Upper lobe of right lung (tissue), 1 donor: ENCODE measurements around the gene WDR7. TPM values are rescaled to one million over a fixed set of nuclear protein-coding genes. Genes with fewer than 3 reads are reported as not detected.

ENCODE experiments used
- ATAC-seq: fragments of 200-7000 bp; cut with Tn5 transposase; one replicate; pipeline ENCODE4 v1.9.1; 2020; ENCODE audit warnings: mild to moderate bottlenecking, moderate library complexity
- DNase-seq: peaks from one replicate; pipeline ENCODE4 v3.0.0-alpha.2; 2020
- H3K27ac ChIP-seq: fragments of 200-600 bp; one replicate; pipeline ENCODE4 v1.8.0; 2022
- H3K27me3 ChIP-seq: fragments of 200-600 bp; one replicate; pipeline ENCODE4 v1.8.0; 2022; ENCODE audit warnings: mild to moderate bottlenecking
- H3K36me3 ChIP-seq: fragments of 200-600 bp; one replicate; pipeline ENCODE4 v1.8.0; 2022
- H3K4me1 ChIP-seq: fragments of 200-600 bp; one replicate; pipeline ENCODE4 v1.8.0; 2022
- H3K4me3 ChIP-seq: fragments of 200-600 bp; one replicate; pipeline ENCODE4 v1.8.0; 2022; ENCODE audit warnings: mild to moderate bottlenecking
- H3K9me3 ChIP-seq: fragments of 200-600 bp; one replicate; pipeline ENCODE4 v1.8.0; 2022
- intact Hi-C: fragments of 100-400 bp; cut with DNase I; formaldehyde crosslinking; loops from one replicate; pipeline ENCODE4 v1.11.0; 2022
- total RNA-seq: library from RNA; stranded (reverse); fragmentation: NEBNext Ultra II Directional; extraction: Animal tissue kit (Norgen Biotek cat#: 25700); gene quantifications from one replicate; pipeline ENCODE4 v1.2.1, GENCODE V29; 2021
- TF ChIP-seq, protein P1 (sequence below): fragments of 200-600 bp; IDR thresholded peaks from one replicate; pipeline ENCODE4 v1.8.0; 2022; ENCODE audit warnings: antibody characterized with exemption
- donor health status: DM: no; HTN: yes; CAD: no; lungs with severe emphysema.

The WDR7 gene
- total RNA-seq, 1 donor from 2014 or later: 30.7 TPM

- no peak for ATAC-seq
- no peaks in the 10 kb centered on the region for H3K27me3 ChIP-seq
- no peak overlapping the region for H3K4me3 ChIP-seq
- TF ChIP-seq, protein P1, sequence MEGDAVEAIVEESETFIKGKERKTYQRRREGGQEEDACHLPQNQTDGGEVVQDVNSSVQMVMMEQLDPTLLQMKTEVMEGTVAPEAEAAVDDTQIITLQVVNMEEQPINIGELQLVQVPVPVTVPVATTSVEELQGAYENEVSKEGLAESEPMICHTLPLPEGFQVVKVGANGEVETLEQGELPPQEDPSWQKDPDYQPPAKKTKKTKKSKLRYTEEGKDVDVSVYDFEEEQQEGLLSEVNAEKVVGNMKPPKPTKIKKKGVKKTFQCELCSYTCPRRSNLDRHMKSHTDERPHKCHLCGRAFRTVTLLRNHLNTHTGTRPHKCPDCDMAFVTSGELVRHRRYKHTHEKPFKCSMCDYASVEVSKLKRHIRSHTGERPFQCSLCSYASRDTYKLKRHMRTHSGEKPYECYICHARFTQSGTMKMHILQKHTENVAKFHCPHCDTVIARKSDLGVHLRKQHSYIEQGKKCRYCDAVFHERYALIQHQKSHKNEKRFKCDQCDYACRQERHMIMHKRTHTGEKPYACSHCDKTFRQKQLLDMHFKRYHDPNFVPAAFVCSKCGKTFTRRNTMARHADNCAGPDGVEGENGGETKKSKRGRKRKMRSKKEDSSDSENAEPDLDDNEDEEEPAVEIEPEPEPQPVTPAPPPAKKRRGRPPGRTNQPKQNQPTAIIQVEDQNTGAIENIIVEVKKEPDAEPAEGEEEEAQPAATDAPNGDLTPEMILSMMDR: no peak
- H3K36me3 ChIP-seq: no peaks in the 10 kb centered on the region
- no peaks in the 10 kb centered on the region for H3K9me3 ChIP-seq
- H3K27ac ChIP-seq: no peak overlapping the region
- no peaks in the 10 kb centered on the region for H3K4me1 ChIP-seq
- DNase-seq: no peak
- intact Hi-C loops: no loop called here
Observed at GRCh38 chr18:56973487-56973886, 322.3 kb downstream of the WDR7 start.

GRCh38 chr18:56974141-56974540, 323.0 kb downstream of the WDR7 start:
- no peaks in the 10 kb centered on the region for H3K27me3 ChIP-seq
- TF ChIP-seq, protein P1: no peak
- DNase-seq (no peak), ATAC-seq (no peak)
- H3K9me3 ChIP-seq: no peaks in the 10 kb centered on the region
- intact Hi-C loops: no loop called here
- no peaks in the 10 kb centered on the region for H3K36me3 ChIP-seq
- no peak overlapping the region for H3K27ac ChIP-seq
- H3K4me1 ChIP-seq: no peaks in the 10 kb centered on the region
- no peak overlapping the region for H3K4me3 ChIP-seq

GRCh38 chr18:56975276-56975675, 324.1 kb downstream of the WDR7 start:
- Histone ChIP-seq H3K36me3 (no peaks in the 10 kb centered on the region), H3K9me3 (no peaks in the 10 kb centered on the region), H3K4me1 (no peaks in the 10 kb centered on the region), H3K27me3 (no peaks in the 10 kb centered on the region), H3K4me3 (no peak overlapping the region), H3K27ac (no peak overlapping the region)
- ATAC-seq: no peak
- TF ChIP-seq, protein P1: no peak
- DNase-seq: no peak
- intact Hi-C loops: no loop called here

- no peaks in the 10 kb centered on the region for H3K36me3 ChIP-seq
- DNase-seq (no peak), ATAC-seq (no peak)
- no peaks in the 10 kb centered on the region for H3K9me3 ChIP-seq
- no peak overlapping the region for H3K4me3 ChIP-seq
- TF ChIP-seq, protein P1: no peak
- intact Hi-C loops: no loop called here
- H3K27me3 ChIP-seq: no peaks in the 10 kb centered on the region
- H3K4me1 ChIP-seq: no peaks in the 10 kb centered on the region
- no peak overlapping the region for H3K27ac ChIP-seq
Observed at GRCh38 chr18:56977309-56977708, 326.1 kb downstream of the WDR7 start.

GRCh38 chr18:56977771-56978170, 326.6 kb downstream of the WDR7 start:
- H3K36me3 ChIP-seq: no peaks in the 10 kb centered on the region

GRCh38 chr18:56980151-56980550, 329.0 kb downstream of the WDR7 start:
- DNase-seq (no peak), ATAC-seq (no peak)
- Histone ChIP-seq H3K9me3 (no peaks in the 10 kb centered on the region), H3K4me1 (no peaks in the 10 kb centered on the region), H3K4me3 (no peak overlapping the region), H3K36me3 (no peaks in the 10 kb centered on the region), H3K27ac (no peak overlapping the region), H3K27me3 (no peaks in the 10 kb centered on the region)
- intact Hi-C loops: no loop called here
- TF ChIP-seq, protein P1: no peak

More at GRCh38 chr18:56977771-56978170, 326.6 kb downstream of the WDR7 start:
- Histone ChIP-seq H3K9me3 (no peaks in the 10 kb centered on the region), H3K4me1 (no peaks in the 10 kb centered on the region), H3K27me3 (no peaks in the 10 kb centered on the region), H3K27ac (no peak overlapping the region), H3K4me3 (no peak overlapping the region)
- intact Hi-C loops: no loop called here
- TF ChIP-seq, protein P1: no peak
- DNase-seq (no peak), ATAC-seq (no peak)
